HG02852 (cell line): ENCODE results near the gene PIK3CA.
A peak's percentile ranks its signal among the peaks of the same experiment; 100 is the strongest.
"Not testable (repeated sequence)": the region's sequence is repeated elsewhere in the genome, so short reads cannot be mapped to it uniquely, and the experiment has no call there.

Experiments used
- ATAC-seq: cut with Tn5 transposase; IDR thresholded peaks from one replicate; pipeline ENCODE4 v1.9.1; 2021; ENCODE audit warnings: mild to moderate bottlenecking, moderate library complexity; ENCODE audit not compliant: unreplicated experiment

The PIK3CA gene

DNA sequence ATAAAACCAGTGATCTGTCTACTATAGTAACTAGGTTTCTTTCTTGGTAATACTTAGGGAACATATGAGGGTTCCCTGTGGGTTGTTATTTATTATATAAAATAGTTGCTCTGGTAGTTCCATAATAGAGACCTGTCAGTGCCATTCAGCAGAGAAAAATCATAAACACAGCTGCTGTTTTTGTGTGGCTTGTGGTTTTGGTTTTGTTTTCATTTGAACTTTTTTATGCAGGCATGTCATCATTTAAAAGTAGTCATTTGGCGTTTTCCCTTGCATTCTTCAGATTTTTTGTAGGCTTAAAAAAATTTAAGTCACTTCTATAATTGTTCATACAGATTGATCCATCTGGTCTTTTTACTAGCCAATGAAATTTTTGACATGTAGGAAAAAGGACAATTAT is 47.9 kb downstream of the PIK3CA start:
- ATAC-seq: peak; percentile 95

DNA sequence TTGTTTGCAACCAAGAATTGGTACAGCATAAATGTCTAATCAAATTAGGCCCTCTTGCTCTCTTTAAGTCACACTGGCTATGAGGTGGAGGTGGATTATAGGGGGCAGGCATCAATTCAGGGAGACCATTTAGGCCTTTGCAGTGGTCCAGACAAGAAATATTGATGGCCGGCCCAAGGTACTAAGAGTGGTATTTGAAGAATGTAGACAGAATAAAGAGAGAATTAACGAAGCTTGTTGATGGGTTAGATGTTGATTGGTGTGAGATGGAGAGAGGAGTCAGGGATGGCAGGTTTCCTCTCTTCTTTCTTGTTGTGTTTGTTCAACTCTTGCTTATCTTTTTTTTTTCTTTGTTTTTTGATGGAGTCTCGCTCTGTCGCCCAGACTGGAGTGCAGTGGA is 48.5 kb downstream of the PIK3CA start:
- ATAC-seq: no peak

DNA sequence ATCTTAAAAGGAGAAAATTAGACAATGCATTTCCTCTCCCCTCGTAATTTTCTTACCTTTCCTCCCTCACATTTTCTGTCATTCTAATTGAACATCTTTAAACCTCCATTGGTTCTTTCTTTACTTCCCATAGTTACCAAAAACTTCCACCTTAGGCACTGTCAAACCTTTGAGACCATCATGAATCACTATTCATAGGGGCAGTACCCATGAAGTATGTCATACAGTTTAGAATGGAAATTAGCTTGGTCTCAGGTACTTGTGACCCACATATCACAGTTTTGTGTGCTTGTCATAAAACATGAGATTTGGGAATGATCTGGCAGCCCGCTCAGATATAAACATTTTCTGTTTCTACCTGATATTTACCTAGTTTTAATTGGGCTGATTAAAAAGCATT is 52.6 kb downstream of the PIK3CA start:
- ATAC-seq: no peak

DNA sequence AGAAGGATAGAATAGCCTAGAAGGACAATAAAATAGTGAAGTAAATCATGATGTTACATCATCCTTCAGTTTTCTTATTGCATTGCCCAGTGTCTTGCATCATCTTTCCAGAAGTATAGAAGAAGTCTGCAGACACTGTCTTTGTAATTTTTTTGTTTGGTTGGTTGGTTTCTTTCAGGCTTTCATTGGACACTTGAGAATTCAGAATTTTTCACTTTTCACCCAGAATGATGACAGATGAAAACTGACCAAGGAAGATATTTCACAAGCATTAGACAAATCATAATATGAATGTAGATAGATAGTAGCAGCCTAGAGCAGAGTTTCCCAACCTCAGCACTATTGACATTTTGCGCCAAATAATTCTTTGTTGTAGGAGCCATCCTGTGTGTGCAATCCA is 67.4 kb downstream of the PIK3CA start:
- ATAC-seq: not testable (repeated sequence)

GRCh38 chr3:179218213-179218612 is 70.1 kb downstream of the PIK3CA start:
- ATAC-seq: not testable (repeated sequence)

GRCh38 chr3:179223548-179223947 is 75.4 kb downstream of the PIK3CA start:
- no peak for ATAC-seq

DNA sequence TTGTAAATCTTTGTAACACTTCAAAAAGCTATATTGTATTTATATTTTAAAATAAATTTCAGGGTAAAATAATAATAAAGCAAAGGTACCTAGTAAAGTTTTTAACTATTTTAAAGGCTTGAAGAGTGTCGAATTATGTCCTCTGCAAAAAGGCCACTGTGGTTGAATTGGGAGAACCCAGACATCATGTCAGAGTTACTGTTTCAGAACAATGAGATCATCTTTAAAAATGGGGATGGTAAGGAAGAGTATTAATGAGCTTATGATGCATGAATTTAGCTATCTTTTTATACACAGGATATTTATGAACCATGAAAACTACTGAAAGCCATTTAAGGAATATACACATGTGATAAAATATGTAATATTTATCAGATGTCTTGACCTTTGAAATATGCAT is 76.4 kb downstream of the PIK3CA start:
- no peak for ATAC-seq

DNA sequence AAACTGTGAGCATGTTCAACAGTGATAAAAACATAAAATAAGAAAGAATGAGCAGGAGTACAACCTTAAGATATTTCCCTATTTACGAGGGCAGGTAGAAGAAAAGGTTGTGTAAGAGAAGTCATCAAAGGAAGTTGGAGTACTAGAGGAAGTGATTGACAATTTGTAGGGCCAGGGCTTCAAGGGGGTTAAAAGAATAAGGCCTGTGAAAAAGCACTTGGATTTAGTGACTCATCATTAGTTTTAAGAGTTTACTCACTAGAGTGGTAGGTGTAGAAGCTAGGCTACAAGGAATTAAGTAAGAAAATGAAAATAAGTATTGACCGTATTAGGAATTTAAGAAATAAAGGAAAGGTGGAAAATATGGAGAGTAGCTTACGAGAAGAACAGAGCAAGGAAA is 79.2 kb downstream of the PIK3CA start:
- no peak for ATAC-seq

- no peak for ATAC-seq
These were observed 81.0 kb downstream of the PIK3CA start for GRCh38 chr3:179229177-179229576.

DNA sequence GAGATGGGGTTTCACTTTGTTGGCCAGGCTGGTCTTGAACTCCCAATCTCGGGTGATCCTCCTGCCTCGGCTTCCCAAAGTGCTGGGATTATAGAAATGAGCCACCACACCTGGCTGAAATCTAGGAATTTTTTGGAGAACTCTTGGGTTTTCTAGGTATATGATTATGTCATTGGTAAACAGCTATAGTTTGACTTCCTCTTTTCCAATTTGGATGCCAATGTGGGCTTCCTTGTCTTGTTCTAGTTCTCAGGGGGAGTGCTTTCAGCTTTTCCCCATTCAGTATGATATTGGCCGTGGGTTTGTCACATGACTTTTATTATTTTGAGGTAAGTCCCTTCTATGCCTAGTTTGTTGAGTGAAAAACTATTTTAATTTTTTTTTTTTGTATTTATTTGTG is 84.9 kb downstream of the PIK3CA start:
- no peak for ATAC-seq

DNA sequence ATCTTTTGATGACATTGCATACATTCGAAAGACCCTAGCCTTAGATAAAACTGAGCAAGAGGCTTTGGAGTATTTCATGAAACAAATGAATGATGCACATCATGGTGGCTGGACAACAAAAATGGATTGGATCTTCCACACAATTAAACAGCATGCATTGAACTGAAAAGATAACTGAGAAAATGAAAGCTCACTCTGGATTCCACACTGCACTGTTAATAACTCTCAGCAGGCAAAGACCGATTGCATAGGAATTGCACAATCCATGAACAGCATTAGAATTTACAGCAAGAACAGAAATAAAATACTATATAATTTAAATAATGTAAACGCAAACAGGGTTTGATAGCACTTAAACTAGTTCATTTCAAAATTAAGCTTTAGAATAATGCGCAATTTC is 86.0 kb downstream of the PIK3CA start:
- no peak for ATAC-seq

GRCh38 chr3:179236669-179237301 is 88.6 kb downstream of the PIK3CA start:
- ATAC-seq: peak; percentile 76

DNA sequence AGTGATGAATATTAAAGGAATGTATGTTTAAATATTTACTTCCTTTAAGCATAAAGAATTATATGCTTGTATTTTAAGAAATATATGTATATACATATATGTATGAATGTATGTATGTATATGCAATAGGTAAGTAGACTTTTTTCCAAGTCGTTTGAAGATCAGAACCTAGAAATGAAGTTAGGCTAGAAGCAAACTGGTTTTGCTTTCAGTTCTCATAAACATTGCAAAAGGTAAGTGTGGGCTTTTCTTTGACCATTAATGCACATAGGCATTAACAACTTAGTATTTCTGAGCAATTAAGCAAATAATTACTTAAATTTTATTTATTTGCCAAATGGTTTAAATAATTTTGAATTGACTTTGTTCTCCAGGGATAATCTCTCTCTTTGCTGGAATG is 92.1 kb downstream of the PIK3CA start:
- peak; percentile 48 for ATAC-seq

DNA sequence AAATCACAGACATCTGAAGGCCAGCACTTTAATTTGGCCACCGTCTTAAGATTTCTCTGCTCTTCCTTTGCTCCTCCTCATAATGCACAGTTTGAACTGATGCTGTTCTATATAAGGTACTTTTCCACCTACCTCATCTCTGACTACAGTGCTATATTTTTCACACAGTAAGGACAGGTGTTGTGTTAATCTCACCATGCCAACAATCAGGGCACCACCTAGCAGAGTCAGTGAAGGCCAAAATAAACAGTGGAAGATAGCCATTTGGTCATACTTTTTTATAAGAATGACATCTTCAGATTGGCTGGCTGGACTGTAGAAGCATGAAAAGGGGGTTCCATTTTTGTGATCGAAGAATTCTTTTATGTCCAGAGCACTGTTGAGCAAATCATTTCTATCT is 94.7 kb downstream of the PIK3CA start:
- ATAC-seq: not testable (repeated sequence)

DNA sequence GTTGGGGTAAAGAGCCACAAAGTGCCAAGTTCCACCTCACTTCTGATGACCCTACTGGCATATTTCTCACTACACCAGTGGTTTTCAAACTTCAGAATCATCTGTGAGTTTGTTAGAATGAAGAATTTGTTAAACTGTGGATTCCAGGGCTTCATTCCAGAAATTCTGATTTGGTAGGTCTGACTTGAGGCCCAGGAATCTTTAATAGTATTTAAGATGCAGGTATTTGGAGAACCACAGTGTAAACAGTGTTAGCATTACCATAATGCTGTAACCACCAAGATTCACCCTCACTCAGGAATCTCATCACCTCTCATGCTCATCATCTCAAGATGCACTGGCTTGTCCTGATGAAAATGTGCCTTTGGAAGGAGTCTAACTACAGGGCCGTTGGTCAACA is 96.7 kb downstream of the PIK3CA start:
- no peak for ATAC-seq

DNA sequence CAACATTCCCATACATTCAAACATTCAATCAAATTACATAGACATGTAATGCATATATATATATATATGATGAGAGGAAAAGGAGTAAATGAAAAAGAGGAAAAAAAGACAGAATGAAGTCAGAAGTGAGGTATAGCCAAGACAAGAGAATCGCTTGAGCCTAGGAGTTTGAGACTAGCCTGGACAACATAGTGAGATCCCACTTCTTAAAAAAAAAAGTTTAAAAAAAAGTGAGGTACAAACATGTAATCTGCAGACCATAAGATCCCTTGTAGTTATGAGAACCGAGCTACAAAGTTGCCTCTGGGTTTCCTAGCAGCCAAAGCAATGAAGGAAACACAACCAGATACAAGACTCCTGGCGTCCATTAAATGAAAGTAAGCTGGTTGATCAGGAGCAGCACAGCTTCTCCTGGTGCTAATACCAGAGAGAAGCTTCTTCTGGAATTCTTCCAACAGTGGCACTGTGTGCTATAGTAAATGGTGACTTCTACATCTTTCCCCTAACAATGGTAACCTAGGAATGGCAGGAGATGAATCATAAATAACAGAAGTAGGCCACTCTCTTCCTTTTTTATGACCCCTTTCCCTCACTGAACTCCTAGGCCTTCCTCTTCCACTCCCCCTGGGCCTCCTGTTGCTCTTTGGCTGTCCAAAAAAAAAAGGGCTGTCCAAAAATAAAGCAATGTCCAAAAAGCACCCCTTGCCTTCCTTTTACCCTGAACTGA is 99.3 kb downstream of the PIK3CA start:
- no peak for ATAC-seq

- ATAC-seq: no peak
These were observed 102.8 kb downstream of the PIK3CA start, which contains the start of gene KCNMB3 for GRCh38 chr3:179250803-179251476. KCNMB3 (minus strand) TSS chr3:179251114; CDS start chr3:179250990, 124 bp downstream.

- ATAC-seq: no peak
These were observed 108.7 kb downstream of the PIK3CA start for GRCh38 chr3:179256813-179257212.

GRCh38 chr3:179257742-179258141 is 109.6 kb downstream of the PIK3CA start:
- not testable (repeated sequence) for ATAC-seq

DNA sequence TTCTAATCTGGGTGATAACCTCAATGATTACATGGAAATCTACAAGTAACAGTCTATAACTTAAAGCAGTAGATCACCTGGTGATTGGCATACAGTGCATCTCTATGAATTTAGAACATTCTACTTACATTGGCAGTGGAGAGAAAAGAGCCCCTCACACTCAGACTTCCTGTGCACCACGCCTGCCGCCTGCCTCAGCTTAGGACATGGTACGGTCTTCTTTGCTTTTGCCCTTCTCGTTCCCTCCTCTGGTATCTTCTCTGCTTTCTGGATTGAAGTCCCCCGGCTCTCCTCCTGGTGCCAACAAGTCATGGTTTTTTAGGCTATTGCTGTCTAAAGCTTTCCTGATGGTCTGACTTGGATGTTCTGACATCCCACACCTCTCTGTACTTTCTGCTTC is 110.7 kb downstream of the PIK3CA start:
- no peak for ATAC-seq

- ATAC-seq: not testable (repeated sequence)
These were observed 112.0 kb downstream of the PIK3CA start for GRCh38 chr3:179259959-179260756.
